HCT116 (cell line): ENCODE results near the gene HLCS. TPM values are rescaled to one million over a fixed set of nuclear protein-coding genes. Genes with fewer than 3 reads are reported as not detected.

ENCODE experiments used
- ATAC-seq: fragments of 200-7000 bp; cut with Tn5 transposase; 2 replicates; pipeline ENCODE4 v1.9.1; 2020; ENCODE audit warnings: mild to moderate bottlenecking, moderate library complexity
- BruUV-seq: library from RNA; stranded (reverse); fragments of 400-500 nt; replicated peaks from 2 replicates; lab custom pipeline; 2021; lab: Mats Ljungman, UMichigan
- CTCF ChIA-PET: fragments of 300-600 bp; sonication (Branson Sonifier 250); formaldehyde crosslinking; loops from one replicate; lab custom pipeline; 2021; ENCODE audit warnings: antibody characterized with exemption; lab: Charles Lee
- POLR2A ChIA-PET: fragments of 300-600, 350-600 bp; sonication (Branson Sonifier 250); formaldehyde crosslinking; loops from one replicate; lab custom pipeline; 2021; ENCODE audit warnings: antibody characterized with exemption; lab: Charles Lee
- RAD21 ChIA-PET, 2 experiments: fragments of 300-600 bp; sonication (Branson Sonifier 250); formaldehyde crosslinking; loops; one replicate each; lab custom pipeline; 2023; ENCODE audit warnings: low total read pairs in 2 of 2; ENCODE audit not compliant: uncharacterized antibody in 2 of 2, unreplicated experiment in 2 of 2, low non-redundant PET in 1 of 2; lab: Charles Lee
- DNase-seq: peaks from one replicate; pipeline ENCODE4 v3.0.0-alpha.2; 2010; ENCODE audit warnings: low read depth, low spot score
- H2AFZ ChIP-seq: fragments of 200-600 bp; shearing (Covaris generic), sonication (generic); 2 replicates; pipeline ENCODE4 v1.6.1; 2017; ENCODE audit warnings: low read depth, mixed run types, mixed read lengths, antibody characterized with exemption, low read length; ENCODE audit not compliant: poor library complexity, severe bottlenecking
- H3K27ac ChIP-seq: 2 replicates; pipeline ENCODE4 v1.5.1; 2012; ENCODE audit warnings: low read depth, low read length
- H3K27me3 ChIP-seq: fragments of 200-600 bp; sonication (generic); 2 replicates; pipeline ENCODE4 v1.6.1; 2016; ENCODE audit warnings: mixed run types, low read length, mixed read lengths; ENCODE audit not compliant: insufficient read depth
- H3K36me3 ChIP-seq, 2 experiments: fragments of 200-500 bp in 1 of 2; fragments of 200-600 bp in 1 of 2; sonication (Bioruptor generic) in 1 of 2; sonication (generic) in 1 of 2; 2 replicates each; pipeline versions ENCODE4 v1.5.1 to v1.6.1; 2014 to 2016; ENCODE audit warnings: low read length in 2 of 2, inconsistent platforms in 1 of 2, mixed read lengths in 1 of 2, mixed run types in 1 of 2; ENCODE audit not compliant: insufficient read depth in 2 of 2, control insufficient read depth in 1 of 2
- H3K4me1 ChIP-seq, 2 experiments: fragments of 200-600 bp in 1 of 2; sonication (generic) in 1 of 2; 2 replicates each; pipeline versions ENCODE4 v1.5.1 to v1.6.1; 2012 to 2017; ENCODE audit warnings: low read length in 2 of 2, inconsistent platforms in 1 of 2, mild to moderate bottlenecking in 1 of 2, mixed read lengths in 1 of 2, mixed run types in 1 of 2, moderate library complexity in 1 of 2; ENCODE audit not compliant: insufficient read depth in 2 of 2, control insufficient read depth in 1 of 2
- H3K4me2 ChIP-seq: fragments of 200-600 bp; sonication (generic); 2 replicates; pipeline ENCODE4 v1.6.1; 2017; ENCODE audit warnings: mixed run types, low read length, mixed read lengths
- H3K4me3 ChIP-seq, 2 experiments: fragments of 200-600 bp in 1 of 2; sonication (generic) in 1 of 2; replicated peaks in 1 of 2; 2 replicates each; pipeline ENCODE4 v1.5.1; 2011 to 2016; ENCODE audit warnings: low read length in 2 of 2, control low read depth in 1 of 2, low read depth in 1 of 2, mild to moderate bottlenecking in 1 of 2, mixed read lengths in 1 of 2, mixed run types in 1 of 2
- H3K79me2 ChIP-seq: fragments of 200-600 bp; sonication (generic); 2 replicates; pipeline ENCODE4 v1.6.1; 2017; ENCODE audit warnings: mild to moderate bottlenecking, mixed run types, low read length, moderate library complexity, mixed read lengths; ENCODE audit not compliant: insufficient read depth
- H3K9ac ChIP-seq: fragments of 200-600 bp; sonication (generic); 2 replicates; pipeline ENCODE4 v1.6.1; 2016; ENCODE audit warnings: low read length, mixed read lengths
- H3K9me2 ChIP-seq: fragments of 200-600 bp; sonication (generic), shearing (Covaris generic); 2 replicates; pipeline ENCODE4 v1.6.1; 2017; ENCODE audit warnings: mixed run types, mild to moderate bottlenecking, moderate library complexity; ENCODE audit not compliant: insufficient read depth
- H3K9me3 ChIP-seq, 2 experiments: fragments of 200-500 bp in 1 of 2; fragments of 200-600 bp in 1 of 2; sonication (Bioruptor generic) in 1 of 2; sonication (generic) in 1 of 2; 2 replicates each; pipeline ENCODE4 v1.6.1; 2014 to 2017; ENCODE audit warnings: low read length in 2 of 2, mixed read lengths in 2 of 2, inconsistent platforms in 1 of 2, low read depth in 1 of 2, mild to moderate bottlenecking in 1 of 2, mixed run types in 1 of 2, moderate library complexity in 1 of 2; ENCODE audit not compliant: control insufficient read depth in 1 of 2, insufficient read depth in 1 of 2
- H4K20me1 ChIP-seq: fragments of 200-600 bp; sonication (generic), shearing (Covaris generic); 2 replicates; pipeline ENCODE4 v1.6.1; 2017; ENCODE audit warnings: mixed run types, mild to moderate bottlenecking, moderate library complexity; ENCODE audit not compliant: insufficient read depth
- ATF3 ChIP-seq: IDR thresholded peaks from 2 replicates; pipeline ENCODE4 v1.6.1; 2012
- CBX3 ChIP-seq: IDR thresholded peaks from 2 replicates; pipeline ENCODE4 v1.6.1; 2012; ENCODE audit warnings: low read depth
- CEBPB ChIP-seq: IDR thresholded peaks from 2 replicates; pipeline ENCODE4 v1.6.1; 2012; ENCODE audit warnings: low read depth
- CTCF ChIP-seq, 3 experiments: fragments of 200-600 bp in 1 of 3; sonication (generic) in 1 of 3; IDR thresholded peaks in 2 of 3; conservative IDR thresholded peaks in 1 of 3; 2 replicates each; pipeline ENCODE4 v1.5.1; 2012 to 2017; ENCODE audit warnings: low read depth in 2 of 3, low read length in 2 of 3, antibody characterized with exemption in 1 of 3, borderline replicate concordance in 1 of 3, control low read depth in 1 of 3, mild to moderate bottlenecking in 1 of 3, mixed read lengths in 1 of 3, mixed run types in 1 of 3, moderate library complexity in 1 of 3; ENCODE audit not compliant: insufficient read depth in 1 of 3
- ELF1 ChIP-seq: IDR thresholded peaks from 2 replicates; pipeline ENCODE4 v1.6.1; 2012; ENCODE audit warnings: low read depth, borderline replicate concordance
- EZH2 ChIP-seq: fragments of 200-600 bp; sonication (generic); IDR thresholded peaks from 2 replicates; pipeline ENCODE4 v1.6.1; 2017; ENCODE audit warnings: antibody characterized with exemption, mixed run types
- EZH2phosphoT487 ChIP-seq: fragments of 200-600 bp; IDR thresholded peaks from 2 replicates; pipeline ENCODE4 v1.6.1; 2018; ENCODE audit warnings: antibody characterized with exemption, borderline replicate concordance
- FOSL1 ChIP-seq: IDR thresholded peaks from 2 replicates; pipeline ENCODE4 v1.6.1; 2012; ENCODE audit warnings: low read depth
- JUND ChIP-seq: IDR thresholded peaks from 2 replicates; pipeline ENCODE4 v1.6.1; 2012
- POLR2A ChIP-seq: IDR thresholded peaks from 2 replicates; pipeline ENCODE4 v1.7.0; 2011; ENCODE audit warnings: borderline replicate concordance; ENCODE audit not compliant: insufficient read depth, insufficient read length; ENCODE audit errors: extremely low read depth
- REST ChIP-seq: IDR thresholded peaks from 2 replicates; pipeline ENCODE4 v1.6.1; 2012; ENCODE audit warnings: low read depth
- TCF7L2 ChIP-seq: IDR thresholded peaks from 2 replicates; pipeline ENCODE4 v1.7.0; 2011; ENCODE audit warnings: borderline replicate concordance, inconsistent platforms; ENCODE audit not compliant: insufficient read depth, insufficient read length; ENCODE audit errors: extremely low read depth
- YY1 ChIP-seq: IDR thresholded peaks from 2 replicates; pipeline ENCODE4 v1.6.1; 2011; ENCODE audit warnings: low read length, low read depth, moderate library complexity, mild to moderate bottlenecking; ENCODE audit not compliant: insufficient replicate concordance; ENCODE audit errors: extremely low read depth
- ZBTB33 ChIP-seq: IDR thresholded peaks from 2 replicates; pipeline ENCODE4 v1.6.1; 2011; ENCODE audit warnings: mild to moderate bottlenecking, low read length, moderate library complexity; ENCODE audit not compliant: insufficient replicate concordance; ENCODE audit errors: extremely low read depth
- ZNF274 ChIP-seq: fragments of 200-500 bp; sonication (Bioruptor generic); IDR thresholded peaks from 2 replicates; pipeline ENCODE4 v1.6.1; 2014; ENCODE audit warnings: mild to moderate bottlenecking, low read depth, low read length, inconsistent platforms
- intact Hi-C: fragments of 100-400 bp; cut with micrococcal nuclease; formaldehyde crosslinking; loops from 2 replicates; pipeline ENCODE4 v1.10.0; 2022
- total RNA-seq: library from RNA; stranded (reverse); gene quantifications from one replicate; pipeline ENCODE4 v1.2.1, GENCODE V29; 2021; ENCODE audit not compliant: unreplicated experiment

HLCS gene
- total RNA-seq, 1 experiment from 2014 or later: 18.5 TPM

GRCh38 chr21:36932161-36932816 lies 34.2 kb downstream of the HLCS start:
- intact Hi-C loops: no loop called here
- Histone ChIP-seq H3K4me1 (peaks cover 0 to 4% of the 10 kb centered on the region in 2 experiments; a peak in 1 of 4 replicates), H3K27ac (no peak overlapping the region), H3K9ac (no peak overlapping the region), H3K27me3 (no peaks in the 10 kb centered on the region), H3K36me3 (0 out of 4 replicates have a peak, but pooled peaks cover 0 to 3% of the 10 kb centered on the region in 2 experiments), H3K9me2 (no peaks in the 10 kb centered on the region), H3K79me2 (no peaks in the 10 kb centered on the region), H3K4me2 (no peak overlapping the region), H2AFZ (no peak overlapping the region)
- POLR2A ChIA-PET: no interaction called here
- DNase-seq (no peak), ATAC-seq (no peak)
- CTCF ChIA-PET: interaction anchor here (1.1 to 1.2 kb wide), 2 partner anchors 10 to 301 kb away, joined by 3 to 4 read pairs; no protein-coding TSS in a partner anchor
- TF ChIP-seq JUND (no peak), ZNF274 (no peak), POLR2A (no peak), YY1 (no peak), ZBTB33 (no peak), CEBPB (no peak), CTCF (IDR thresholded peaks at IDR 0.05 in 2 of 3, conservative IDR thresholded peaks at IDR 0.05 in 1 of 3; ENCODE audit: borderline replicate concordance in 1 of 3, insufficient read depth in 1 of 3, low read depth in 2 of 3, low read length in 2 of 3) (no peak), REST (no peak), FOSL1 (no peak), EZH2phosphoT487 (no peak), ELF1 (no peak), ATF3 (no peak), CBX3 (no peak), TCF7L2 (no peak), EZH2 (no peak)
- TF ChIP-seq, all 23 proteins: peak for 0
- RAD21 ChIA-PET: no interaction called here
- H3K9me3 ChIP-seq: no peaks in the 10 kb centered on the region
- H3K4me3 ChIP-seq: no peak overlapping the region
- BruUV-seq: no TSS peak
- H4K20me1 ChIP-seq: no peaks in the 10 kb centered on the region
